ENCODE results near the gene IL16. TPM values are rescaled to one million over a fixed set of nuclear protein-coding genes. Genes with fewer than 3 reads are reported as not detected.

The IL16 gene
- total RNA-seq, 2 experiments from 2014 or later = 76.0 to 81.3 TPM

DNA sequence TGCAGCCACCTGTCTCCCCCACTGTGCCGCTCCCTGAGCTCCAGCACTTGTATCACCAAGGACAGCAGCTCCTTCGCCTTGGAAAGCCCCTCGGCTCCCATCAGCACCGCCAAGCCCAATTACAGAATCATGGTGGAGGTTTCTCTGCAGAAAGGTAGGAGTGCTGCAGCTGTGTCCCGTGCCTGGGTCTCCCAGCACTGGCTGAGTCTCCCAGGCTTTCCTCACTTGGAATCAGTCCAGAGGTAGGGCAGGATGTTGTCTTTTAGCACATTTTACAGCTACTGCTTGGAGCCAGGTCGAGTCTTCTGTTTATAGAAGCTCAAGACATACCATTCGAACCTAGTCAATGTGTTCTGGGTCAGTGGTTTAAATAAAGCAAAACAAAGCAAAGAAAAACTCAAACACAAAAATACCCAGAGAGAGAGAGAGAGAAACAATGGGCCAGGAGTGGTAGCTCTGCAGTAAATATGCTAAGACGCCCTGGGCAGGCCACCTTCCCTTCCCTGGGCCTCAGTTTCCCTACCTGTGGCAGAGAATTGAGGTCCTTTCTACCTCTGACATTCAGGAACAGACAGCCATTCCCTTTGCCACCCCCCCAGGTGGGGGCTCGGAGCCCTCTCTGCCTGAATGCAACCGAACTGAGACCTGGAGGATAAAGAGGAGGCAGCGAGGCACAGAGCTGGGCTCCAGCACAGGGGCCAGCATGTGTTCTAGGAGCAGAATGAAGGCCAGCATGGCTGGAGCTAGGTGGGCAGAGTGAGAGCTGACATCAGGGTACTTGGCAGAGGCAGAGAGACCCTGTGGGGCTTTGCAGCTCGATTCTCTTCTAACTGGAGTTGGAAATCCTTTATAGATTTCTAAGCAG, 83.2 kb downstream of the IL16 start:
- H4K20me1 ChIP-seq (ENCODE audit: insufficient read depth, low read length) = no peaks in the 10 kb centered on the region
- H3K4me1 ChIP-seq (ENCODE audit: insufficient read depth, low read length, poor library complexity, severe bottlenecking) = peaks cover 20% of the 10 kb centered on the region
- intact Hi-C loops (cut with micrococcal nuclease; ENCODE audit: unreplicated experiment) = no loop called here
- BruUV-seq (replicated peaks) = no TSS peak
- H2AFZ ChIP-seq (ENCODE audit: low read length) = no peak overlapping the region
- POLR2A ChIA-PET = interaction anchor here (0.7 to 1.7 kb wide), 9 partner anchors 10 to 61 kb away, joined by 3 to 5 read pairs (median 3); partner anchors contain the start of gene STARD5
- no peak for DNase-seq (ENCODE audit: low spot score)
- CTCF ChIA-PET (ENCODE audit: unreplicated experiment) = interaction anchor here (0.7 to 1.8 kb wide), 3 partner anchors 12 to 44 kb away, joined by 3 to 4 read pairs (median 4); partner anchors contain the start of gene STARD5
- no peaks in the 10 kb centered on the region for H3K9me2 ChIP-seq (ENCODE audit: insufficient read depth, low read length)
- H3K4me3 ChIP-seq (ENCODE audit: low read depth, low read length, poor library complexity, severe bottlenecking) = no peak overlapping the region
- no peak overlapping the region for H3K27ac ChIP-seq (ENCODE audit: low read depth, low read length, poor library complexity, severe bottlenecking)
- H3K36me3 ChIP-seq (ENCODE audit: insufficient read depth, low read length) = peaks cover 6% of the 10 kb centered on the region; the same call in 1 of the 2 replicates
- no peaks in the 10 kb centered on the region for H3K79me2 ChIP-seq (ENCODE audit: insufficient read depth, low read depth, low read length)
- no peak for TF ChIP-seq CTCF (conservative IDR thresholded peaks at IDR 0.05; ENCODE audit: low read length)
- TF ChIP-seq EZH2phosphoT487 (IDR thresholded peaks at IDR 0.05; ENCODE audit: borderline replicate concordance, low read depth, low read length) = no peak
- peaks cover 28% of the 10 kb centered on the region for H3K9me3 ChIP-seq (ENCODE audit: low read length)
- no peak overlapping the region for H3K4me2 ChIP-seq (ENCODE audit: low read length)

- Histone ChIP-seq H3K9me3 (ENCODE audit: low read length) (peaks cover 24% of the 10 kb centered on the region), H3K36me3 (ENCODE audit: insufficient read depth, low read length) (peaks cover 6% of the 10 kb centered on the region; the same call in 1 of the 2 replicates), H2AFZ (ENCODE audit: low read length) (no peak overlapping the region), H3K27ac (ENCODE audit: low read depth, low read length, poor library complexity, severe bottlenecking) (no peak overlapping the region), H3K79me2 (ENCODE audit: insufficient read depth, low read depth, low read length) (no peaks in the 10 kb centered on the region), H4K20me1 (ENCODE audit: insufficient read depth, low read length) (no peaks in the 10 kb centered on the region), H3K4me1 (ENCODE audit: insufficient read depth, low read length, poor library complexity, severe bottlenecking) (peaks cover 24% of the 10 kb centered on the region), H3K4me2 (ENCODE audit: low read length) (no peak overlapping the region), H3K9me2 (ENCODE audit: insufficient read depth, low read length) (no peaks in the 10 kb centered on the region), H3K4me3 (ENCODE audit: low read depth, low read length, poor library complexity, severe bottlenecking) (no peak overlapping the region)
- DNase-seq (ENCODE audit: low spot score) = no peak
- TF ChIP-seq CTCF (conservative IDR thresholded peaks at IDR 0.05; ENCODE audit: low read length) (no peak), EZH2phosphoT487 (IDR thresholded peaks at IDR 0.05; ENCODE audit: borderline replicate concordance, low read depth, low read length) (no peak)
- POLR2A ChIA-PET = interaction anchor here (0.7 to 1.7 kb wide), 5 partner anchors 9 to 60 kb away, joined by 3 to 5 read pairs (median 3); partner anchors contain the start of gene STARD5
- intact Hi-C loops (cut with micrococcal nuclease; ENCODE audit: unreplicated experiment) = no loop called here
- BruUV-seq (replicated peaks) = no TSS peak
- CTCF ChIA-PET (ENCODE audit: unreplicated experiment) = no interaction called here
Observed at GRCh38 chr15:81280696-81281455, 84.2 kb downstream of the IL16 start.

Data from OCI-LY7 (cell line).